Astrocyte of the cerebellum (primary cell): Measurements from ENCODE around the gene POPDC2.

Experiments
- DNase-seq: peaks from one replicate; pipeline ENCODE4 v3.0.0-alpha.2; 2011; ENCODE audit warnings: low read depth
- H3K4me3 ChIP-seq: 2 replicates; pipeline ENCODE4 v1.5.1; 2011; ENCODE audit warnings: mild to moderate bottlenecking, low read depth, low read length, moderate library complexity
- CTCF ChIP-seq: IDR thresholded peaks from 2 replicates; pipeline ENCODE4 v1.5.1; 2012; ENCODE audit warnings: low read length, low read depth, moderate library complexity, mild to moderate bottlenecking; ENCODE audit errors: missing control alignments
- in situ Hi-C: cut with HindIII; loops from 2 replicates; pipeline ENCODE4 v1.10.0; 2017; ENCODE audit warnings: low sequenced_read_pairs

The POPDC2 gene

GRCh38 chr3:119619094-119619493 is 41.3 kb downstream of the POPDC2 start:
- no peak overlapping the region for H3K4me3 ChIP-seq
- in situ Hi-C loops = no loop called here
- no peak for TF ChIP-seq CTCF
- DNase-seq = no peak

DNA sequence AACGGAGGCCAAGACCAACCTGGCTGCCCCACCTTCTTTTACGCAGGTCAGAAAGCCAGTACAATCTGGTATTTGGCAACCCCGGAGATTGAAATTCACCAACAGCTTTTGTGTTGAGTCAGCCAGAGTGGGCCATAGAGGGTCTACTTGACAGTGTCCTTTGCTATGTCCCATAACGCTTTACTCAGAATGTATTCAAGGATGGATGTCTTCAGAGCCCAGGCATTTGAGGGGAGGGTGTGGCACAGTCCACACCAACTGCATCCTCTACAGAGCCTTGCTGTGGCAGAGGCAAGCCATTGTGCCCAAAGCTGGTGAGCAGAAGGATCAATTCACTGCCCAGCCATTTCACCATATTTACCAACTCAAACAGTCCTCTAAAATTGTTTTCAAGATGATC is 44.3 kb downstream of the POPDC2 start:
- H3K4me3 ChIP-seq = no peak overlapping the region
- no peak for DNase-seq
- no peak for TF ChIP-seq CTCF
- in situ Hi-C loops = no loop called here

DNA sequence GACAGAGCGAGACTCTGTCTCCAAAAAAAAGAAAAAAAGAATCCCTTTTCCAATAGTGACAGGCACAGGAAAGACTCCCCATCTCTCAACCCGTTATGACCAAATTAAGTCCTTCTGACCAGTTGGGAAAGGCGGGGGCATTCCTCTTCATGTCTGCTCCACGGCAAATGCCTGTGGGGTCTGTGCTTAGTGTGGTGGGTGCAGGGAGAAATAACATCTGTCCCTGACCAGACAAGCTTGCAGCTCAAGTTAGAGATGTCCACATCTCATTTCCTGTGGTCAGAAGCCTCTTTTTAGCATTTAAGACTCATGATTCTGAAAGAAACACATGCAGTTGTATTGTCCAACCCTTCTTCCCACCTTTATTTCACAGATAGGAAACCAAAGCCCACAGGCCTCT is 46.5 kb downstream of the POPDC2 start:
- no peak overlapping the region for H3K4me3 ChIP-seq
- no peak for TF ChIP-seq CTCF
- no peak for DNase-seq
- in situ Hi-C loops = loop anchor here (5.0 kb wide), 1 partner anchor 97 kb away; no protein-coding TSS in a partner anchor

DNA sequence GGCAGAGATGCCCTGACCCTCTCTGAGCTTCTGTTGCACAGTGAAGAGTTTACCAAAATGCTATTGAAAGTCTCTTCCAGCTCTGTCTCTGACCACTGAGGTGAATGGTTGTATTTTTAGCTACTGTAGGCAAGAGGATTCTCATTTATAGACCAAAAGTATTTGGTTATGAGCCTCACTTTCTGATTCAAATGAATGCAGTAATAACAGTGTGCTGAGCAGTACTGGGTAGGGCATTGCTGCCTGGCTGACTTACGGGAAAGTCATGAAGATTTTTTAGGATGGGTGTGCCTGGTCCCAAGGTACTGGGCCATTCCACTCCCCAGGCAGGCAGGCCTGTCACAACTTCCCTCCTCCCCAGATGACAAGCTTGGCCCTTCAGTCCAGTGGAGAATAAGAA is 47.2 kb downstream of the POPDC2 start:
- no peak for DNase-seq
- in situ Hi-C loops = loop anchor here (5.0 kb wide), 1 partner anchor 96 kb away; no protein-coding TSS in a partner anchor
- H3K4me3 ChIP-seq = no peak overlapping the region
- no peak for TF ChIP-seq CTCF

DNA sequence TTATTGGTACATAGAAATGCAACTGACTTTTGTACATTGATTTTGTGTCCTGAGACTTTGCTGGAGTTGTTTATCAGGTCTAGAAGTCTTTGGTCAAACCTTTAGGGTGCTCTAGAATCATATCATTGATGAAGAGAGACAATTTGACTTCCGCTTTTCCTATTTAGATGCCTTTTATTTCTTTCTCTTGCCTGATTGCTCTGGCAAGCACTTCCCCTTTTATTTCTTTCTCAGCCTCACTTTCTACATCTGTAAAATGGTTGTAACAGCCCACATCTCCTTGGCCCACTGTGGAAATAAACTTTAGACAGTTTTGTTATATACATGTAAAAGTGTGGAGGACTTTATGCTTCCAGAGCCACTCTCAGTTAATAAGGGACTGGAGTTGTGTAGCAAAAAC is 48.7 kb downstream of the POPDC2 start:
- in situ Hi-C loops = loop anchor here (5.0 kb wide), 1 partner anchor 94 kb away; no protein-coding TSS in a partner anchor
- H3K4me3 ChIP-seq = no peak overlapping the region
- no peak for TF ChIP-seq CTCF
- no peak for DNase-seq

DNA sequence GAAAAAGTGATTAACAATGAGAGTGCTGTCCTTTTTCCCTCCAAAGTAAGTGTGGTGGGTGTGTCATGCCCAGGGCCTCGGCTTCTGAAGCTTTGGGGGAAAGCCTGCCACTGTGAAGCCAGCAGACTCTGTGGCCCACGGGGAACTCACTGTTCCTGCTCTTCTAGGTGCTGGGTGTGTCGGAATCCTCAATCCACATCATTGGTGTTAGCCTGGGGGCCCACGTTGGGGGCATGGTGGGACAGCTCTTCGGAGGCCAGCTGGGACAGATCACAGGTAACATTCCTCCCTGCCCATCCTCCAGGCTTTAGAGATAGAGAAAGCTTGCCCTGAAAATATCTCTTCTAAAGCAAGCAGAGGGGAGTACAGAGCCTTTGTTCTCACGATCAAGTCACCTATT is 51.1 kb downstream of the POPDC2 start:
- in situ Hi-C loops = no loop called here
- no peak for TF ChIP-seq CTCF
- no peak overlapping the region for H3K4me3 ChIP-seq
- DNase-seq = no peak
